Uterus (tissue), 2 donors: ENCODE results near the gene HSPA1B.

Experiments
- POLR2A ChIP-seq, 2 donors: fragments of 450-650 bp; IDR thresholded peaks; one replicate each; pipeline ENCODE4 v1.6.1; 2016; ENCODE audit warnings: antibody characterized with exemption in 2 of 2, mild to moderate bottlenecking in 1 of 2, moderate library complexity in 1 of 2
- TF ChIP-seq, protein P1 (sequence below), 4 experiments: fragments of 200-600 bp in 2 of 4; fragments of 450-650 bp in 2 of 4; sonication (generic) in 2 of 4; IDR thresholded peaks; one replicate each; pipeline ENCODE4 v1.5.1; 2016 to 2019; ENCODE audit warnings: antibody characterized with exemption in 4 of 4, mild to moderate bottlenecking in 2 of 4, moderate library complexity in 1 of 4

DNA sequence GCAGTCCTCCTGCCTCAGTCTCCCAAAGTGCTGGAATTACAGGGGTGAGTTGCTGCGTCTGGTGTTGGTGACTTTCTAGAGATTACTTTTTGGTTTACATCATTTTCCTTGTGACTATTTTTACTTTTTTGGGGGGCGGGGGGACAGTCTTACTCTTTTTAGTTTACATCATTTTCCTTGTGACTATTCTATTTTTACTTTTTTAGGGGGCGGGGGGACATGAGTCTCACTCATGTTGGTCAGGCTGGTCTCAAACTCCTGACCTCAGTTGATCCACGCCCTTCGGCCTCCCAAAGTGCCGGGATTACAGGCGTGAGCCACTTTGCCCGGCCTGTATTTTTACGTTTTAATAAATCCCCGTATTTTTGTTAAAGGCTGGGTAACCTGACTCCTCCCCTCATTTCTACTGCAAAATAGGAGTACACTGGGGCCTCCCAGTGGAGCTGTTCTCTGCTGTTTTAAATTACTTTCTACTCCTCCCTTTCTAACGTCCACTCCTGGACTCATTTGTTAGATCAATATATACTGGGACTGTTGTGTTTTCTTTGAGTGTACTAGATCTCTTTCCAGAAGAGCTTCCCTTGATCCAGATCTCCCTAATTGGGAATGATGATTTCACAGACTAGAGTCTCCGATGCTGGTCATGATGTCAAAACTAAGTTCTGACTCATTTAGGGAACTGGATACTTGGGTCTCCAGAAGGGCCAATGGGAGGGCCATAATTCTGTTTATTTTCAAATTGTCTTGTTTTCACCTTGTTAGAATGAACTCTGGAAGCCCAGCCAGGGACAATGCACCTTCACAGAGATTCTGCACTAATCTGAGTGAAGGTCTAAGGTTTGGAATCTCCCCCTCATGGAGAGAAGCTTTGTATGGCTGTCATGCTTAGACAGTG is 9.2 kb downstream of the HSPA1B start:
- TF ChIP-seq POLR2A (IDR thresholded peaks at IDR 0.05), result no peak
- TF ChIP-seq, protein P1, sequence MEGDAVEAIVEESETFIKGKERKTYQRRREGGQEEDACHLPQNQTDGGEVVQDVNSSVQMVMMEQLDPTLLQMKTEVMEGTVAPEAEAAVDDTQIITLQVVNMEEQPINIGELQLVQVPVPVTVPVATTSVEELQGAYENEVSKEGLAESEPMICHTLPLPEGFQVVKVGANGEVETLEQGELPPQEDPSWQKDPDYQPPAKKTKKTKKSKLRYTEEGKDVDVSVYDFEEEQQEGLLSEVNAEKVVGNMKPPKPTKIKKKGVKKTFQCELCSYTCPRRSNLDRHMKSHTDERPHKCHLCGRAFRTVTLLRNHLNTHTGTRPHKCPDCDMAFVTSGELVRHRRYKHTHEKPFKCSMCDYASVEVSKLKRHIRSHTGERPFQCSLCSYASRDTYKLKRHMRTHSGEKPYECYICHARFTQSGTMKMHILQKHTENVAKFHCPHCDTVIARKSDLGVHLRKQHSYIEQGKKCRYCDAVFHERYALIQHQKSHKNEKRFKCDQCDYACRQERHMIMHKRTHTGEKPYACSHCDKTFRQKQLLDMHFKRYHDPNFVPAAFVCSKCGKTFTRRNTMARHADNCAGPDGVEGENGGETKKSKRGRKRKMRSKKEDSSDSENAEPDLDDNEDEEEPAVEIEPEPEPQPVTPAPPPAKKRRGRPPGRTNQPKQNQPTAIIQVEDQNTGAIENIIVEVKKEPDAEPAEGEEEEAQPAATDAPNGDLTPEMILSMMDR (IDR thresholded peaks at IDR 0.05), result no peak
